ENCODE results near the gene ANGEL1.

DNA sequence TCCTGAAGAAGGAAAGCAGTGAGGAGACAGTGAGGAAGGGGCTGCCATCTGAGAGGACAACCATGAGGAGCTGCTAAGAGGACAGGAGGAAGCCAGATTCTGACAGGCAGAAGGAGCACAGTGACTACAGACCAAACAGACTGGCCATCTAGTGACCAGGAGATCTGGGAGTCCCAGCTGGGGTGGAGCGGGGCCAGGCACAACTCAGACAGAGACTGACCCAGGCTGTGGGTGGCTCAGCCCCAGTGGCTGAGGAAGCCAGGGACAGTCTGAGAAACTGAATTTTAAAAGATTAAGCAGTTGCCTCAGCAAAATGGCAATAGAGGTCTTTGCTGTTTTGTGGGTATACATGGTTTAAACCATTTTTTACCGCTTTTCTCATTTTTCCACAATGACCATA lies 42.4 kb upstream of the ANGEL1 start:
- no peak for TF ChIP-seq REST (IDR thresholded peaks at IDR 0.05; ENCODE audit: low read depth)
- no peak for TF ChIP-seq YY1 (IDR thresholded peaks at IDR 0.05; ENCODE audit: low read depth)
- TF ChIP-seq EP300 (IDR thresholded peaks at IDR 0.05; ENCODE audit: borderline replicate concordance) = no peak
- TF ChIP-seq RAD21 (IDR thresholded peaks at IDR 0.05; ENCODE audit: low read depth) = no peak
- TF ChIP-seq CEBPB (IDR thresholded peaks at IDR 0.05) = no peak
- no peak for TF ChIP-seq FOXM1 (IDR thresholded peaks at IDR 0.05; ENCODE audit: borderline replicate concordance, low read depth)
- TF ChIP-seq TEAD4 (IDR thresholded peaks at IDR 0.05) = no peak
- TF ChIP-seq, protein P1, sequence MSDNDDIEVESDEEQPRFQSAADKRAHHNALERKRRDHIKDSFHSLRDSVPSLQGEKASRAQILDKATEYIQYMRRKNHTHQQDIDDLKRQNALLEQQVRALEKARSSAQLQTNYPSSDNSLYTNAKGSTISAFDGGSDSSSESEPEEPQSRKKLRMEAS (IDR thresholded peaks at IDR 0.05) = no peak
- no peak for TF ChIP-seq TAF1 (IDR thresholded peaks at IDR 0.05; ENCODE audit: low read depth)
- TF ChIP-seq ZBTB7A (IDR thresholded peaks at IDR 0.05; ENCODE audit: low read depth) = no peak
- TF ChIP-seq NFIC (IDR thresholded peaks at IDR 0.05) = no peak
- no peak for TF ChIP-seq EGR1 (IDR thresholded peaks at IDR 0.05)
- TF ChIP-seq, protein P2, sequence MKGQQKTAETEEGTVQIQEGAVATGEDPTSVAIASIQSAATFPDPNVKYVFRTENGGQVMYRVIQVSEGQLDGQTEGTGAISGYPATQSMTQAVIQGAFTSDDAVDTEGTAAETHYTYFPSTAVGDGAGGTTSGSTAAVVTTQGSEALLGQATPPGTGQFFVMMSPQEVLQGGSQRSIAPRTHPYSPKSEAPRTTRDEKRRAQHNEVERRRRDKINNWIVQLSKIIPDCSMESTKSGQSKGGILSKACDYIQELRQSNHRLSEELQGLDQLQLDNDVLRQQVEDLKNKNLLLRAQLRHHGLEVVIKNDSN (IDR thresholded peaks at IDR 0.05) = no peak
- TF ChIP-seq CREB1 (IDR thresholded peaks at IDR 0.05; ENCODE audit: low read depth) = no peak
